ENCODE results near the gene FOXO3.
A peak's percentile ranks its signal among the peaks of the same experiment; 100 is the strongest.
"Not testable (repeated sequence)": the region's sequence is repeated elsewhere in the genome, so short reads cannot be mapped to it uniquely, and the experiment has no call there.

FOXO3 gene

GRCh38 chr6:108555399-108556052 lies 5.2 kb upstream of the FOXO3 start:
- no peak for DNase-seq

GRCh38 chr6:108556250-108556649 lies 4.5 kb upstream of the FOXO3 start:
- DNase-seq = no peak

- peak in 1 of 51 donors; percentile 57 for DNase-seq
Observed at GRCh38 chr6:108556866-108557493, 3.7 kb upstream of the FOXO3 start.

- DNase-seq = peak in 45 of 51 donors; percentile 39 to 97 (median 81)
Observed at GRCh38 chr6:108557494-108558371, 3.0 kb upstream of the FOXO3 start.

- peak in 50 of 51 donors; percentile 82 to 99 (median 97) for DNase-seq
Observed at GRCh38 chr6:108558372-108559096, 2.2 kb upstream of the FOXO3 start.

- peak; percentile 49 to 98 (median 92) for DNase-seq
Observed at GRCh38 chr6:108559097-108559883, 1.4 kb upstream of the FOXO3 start.

GRCh38 chr6:108559884-108560462 lies 744 bp upstream of the FOXO3 start:
- DNase-seq = peak in 26 of 51 donors; percentile 30 to 77 (median 64)

GRCh38 chr6:108561309-108561647 lies 561 bp downstream of the FOXO3 start:
- not testable (repeated sequence) for DNase-seq

GRCh38 chr6:108561742-108562502 lies 1.2 kb downstream of the FOXO3 start:
- DNase-seq = peak in 9 of 51 donors; percentile 15 to 81 (median 29)

GRCh38 chr6:108562503-108562993 lies 1.8 kb downstream of the FOXO3 start:
- DNase-seq = peak in 30 of 51 donors; percentile 8 to 81 (median 32)

- DNase-seq = no peak
Observed at GRCh38 chr6:108563292-108563691, 2.6 kb downstream of the FOXO3 start.

GRCh38 chr6:108564178-108564577 lies 3.5 kb downstream of the FOXO3 start:
- DNase-seq = no peak

GRCh38 chr6:108565091-108565766 lies 4.5 kb downstream of the FOXO3 start:
- peak in 1 of 51 donors; percentile 49 for DNase-seq

GRCh38 chr6:108565893-108566292 lies 5.2 kb downstream of the FOXO3 start:
- peak in 1 of 51 donors; percentile 49 for DNase-seq

GRCh38 chr6:108566406-108566805 lies 5.7 kb downstream of the FOXO3 start:
- no peak for DNase-seq

GRCh38 chr6:108568101-108568500 lies 7.4 kb downstream of the FOXO3 start:
- DNase-seq = no peak

- DNase-seq = no peak
Observed at GRCh38 chr6:108568551-108569305, 8.0 kb downstream of the FOXO3 start.

GRCh38 chr6:108570517-108570916 lies 9.8 kb downstream of the FOXO3 start:
- no peak for DNase-seq
